ENCODE results near the gene SDHB.

DNA sequence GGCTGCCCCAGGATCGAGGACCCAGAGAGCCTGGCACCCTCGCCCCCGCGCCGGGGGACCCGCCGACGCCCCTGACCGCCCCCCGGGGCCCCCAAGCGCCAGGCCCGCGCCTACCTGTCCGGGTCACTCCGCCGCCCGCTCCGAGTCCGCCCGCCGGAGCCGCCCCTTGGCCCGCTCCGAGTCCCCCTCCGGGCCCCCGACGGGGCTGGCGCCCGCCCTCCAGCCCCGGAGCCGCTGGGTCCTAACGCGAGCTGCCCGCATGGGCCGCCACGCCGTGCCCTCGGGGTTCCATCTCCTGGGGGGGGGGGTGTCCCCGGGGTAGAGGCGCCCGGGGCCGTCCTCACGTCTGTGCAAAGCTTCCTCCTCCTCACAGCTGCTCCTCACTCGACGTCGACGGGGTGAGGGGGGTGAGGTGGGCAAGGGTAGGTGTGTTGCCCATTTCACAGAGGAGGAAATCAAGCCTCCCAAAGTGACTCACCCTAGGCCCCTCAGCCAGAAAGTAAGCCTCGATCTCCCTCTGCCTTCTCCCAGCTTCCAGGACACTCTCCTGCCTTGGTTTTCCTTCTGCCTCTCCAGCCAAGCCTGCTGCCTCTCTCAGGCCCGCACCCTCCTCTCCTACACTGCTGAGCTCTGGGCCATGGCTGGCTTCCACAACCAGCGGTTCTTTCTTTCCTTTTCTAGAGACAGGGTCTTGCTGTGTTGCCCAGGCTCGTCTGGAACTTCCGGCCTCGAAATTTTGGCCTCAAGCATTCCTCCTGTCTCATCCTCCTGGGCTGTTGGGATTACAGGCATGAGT, 73.2 kb downstream of the SDHB start, which contains the start of gene MFAP2:
- no peak for TF ChIP-seq CTCF (IDR thresholded peaks at IDR 0.05; ENCODE audit: low read length)
- TF ChIP-seq EZH2 (IDR thresholded peaks at IDR 0.05; ENCODE audit: borderline replicate concordance, low read length) = no peak
